Adrenal gland (tissue), 5 donors: ENCODE results near the gene EPHA4.

ENCODE experiments used
- CTCF ChIP-seq, 6 experiments: fragments of 450-650 bp in 4 of 6; fragments of 200-600 bp in 2 of 6; sonication (generic) in 1 of 6; IDR thresholded peaks; 1 replicate in 5 of 6; 2 replicates in 1 of 6; pipeline versions ENCODE4 v1.5.1 to v1.8.0; 2016 to 2021; ENCODE audit warnings: antibody characterized with exemption in 6 of 6, mild to moderate bottlenecking in 2 of 6, moderate library complexity in 1 of 6
- POLR2A ChIP-seq, 2 donors: fragments of 450-650 bp; IDR thresholded peaks; one replicate each; pipeline ENCODE4 v1.6.1; 2017; ENCODE audit warnings: antibody characterized with exemption in 2 of 2, mild to moderate bottlenecking in 2 of 2, moderate library complexity in 1 of 2
- donor health status: DM: no; HTN: no; CAD: no.

GRCh38 chr2:221500501-221501209 is 71.4 kb downstream of the EPHA4 start:
- TF ChIP-seq CTCF (IDR thresholded peaks at IDR 0.05) = no peak
- no peak for TF ChIP-seq POLR2A (IDR thresholded peaks at IDR 0.05)
